ENCODE measurements around the gene CD69.
"Not testable (repeated sequence)": the region's sequence is repeated elsewhere in the genome, so short reads cannot be mapped to it uniquely, and the experiment has no call there.

The CD69 gene

GRCh38 chr12:9745199-9745598 is 15.5 kb downstream of the CD69 start:
- no peak for DNase-seq

GRCh38 chr12:9742661-9743060 is 18.0 kb downstream of the CD69 start:
- no peak for DNase-seq

DNA sequence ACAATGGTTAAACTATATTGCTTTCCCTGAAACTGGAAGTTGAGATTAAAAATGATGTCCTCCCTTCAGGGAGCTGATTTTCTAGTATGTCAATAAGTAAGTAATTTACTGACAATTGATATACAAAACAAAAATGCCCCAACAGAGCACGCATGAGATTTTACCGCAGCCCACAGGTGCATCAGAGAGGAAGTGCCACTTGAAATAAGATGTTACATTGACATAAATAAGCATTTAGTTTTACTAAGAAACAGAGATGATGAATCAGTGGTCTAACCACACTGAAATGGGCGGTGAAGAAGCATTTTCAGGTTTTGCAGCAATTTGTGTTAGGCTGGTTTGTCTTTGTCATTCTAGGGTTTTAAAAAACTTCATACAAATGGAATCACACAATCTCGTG is 19.0 kb downstream of the CD69 start:
- no peak for DNase-seq

DNA sequence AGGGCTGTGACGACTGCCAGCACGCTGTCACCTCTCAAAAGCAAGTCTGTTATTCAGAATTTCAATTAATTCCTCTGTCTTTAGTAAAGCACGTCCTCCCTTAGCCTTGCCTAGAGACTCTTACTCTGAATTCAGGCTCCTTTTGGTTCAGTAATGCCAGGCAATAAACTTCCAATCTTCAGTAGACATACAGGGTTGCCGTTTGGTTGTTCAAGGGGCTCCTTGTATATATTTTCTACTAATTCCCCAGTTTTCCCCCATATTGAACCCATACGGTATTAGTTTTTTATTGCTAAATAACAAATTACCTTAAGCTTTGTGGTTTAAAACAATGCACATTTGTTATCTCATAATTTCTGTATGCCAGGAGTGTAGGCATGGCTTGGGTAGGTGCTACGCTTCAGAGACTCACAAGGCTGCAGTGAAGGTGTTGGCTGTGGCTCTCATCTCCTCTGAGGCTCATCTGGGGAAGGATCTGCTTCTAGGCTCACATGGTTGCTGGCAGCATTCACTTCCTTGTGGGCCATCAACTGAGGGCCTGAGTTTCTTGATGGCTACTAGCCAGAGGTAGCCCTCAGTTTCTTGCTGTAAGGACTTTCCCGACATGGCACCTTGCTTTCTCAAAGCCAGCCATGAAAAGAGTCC is 20.5 kb downstream of the CD69 start:
- DNase-seq = no peak

GRCh38 chr12:9739404-9740105 is 21.1 kb downstream of the CD69 start:
- not testable (repeated sequence) for DNase-seq

DNA sequence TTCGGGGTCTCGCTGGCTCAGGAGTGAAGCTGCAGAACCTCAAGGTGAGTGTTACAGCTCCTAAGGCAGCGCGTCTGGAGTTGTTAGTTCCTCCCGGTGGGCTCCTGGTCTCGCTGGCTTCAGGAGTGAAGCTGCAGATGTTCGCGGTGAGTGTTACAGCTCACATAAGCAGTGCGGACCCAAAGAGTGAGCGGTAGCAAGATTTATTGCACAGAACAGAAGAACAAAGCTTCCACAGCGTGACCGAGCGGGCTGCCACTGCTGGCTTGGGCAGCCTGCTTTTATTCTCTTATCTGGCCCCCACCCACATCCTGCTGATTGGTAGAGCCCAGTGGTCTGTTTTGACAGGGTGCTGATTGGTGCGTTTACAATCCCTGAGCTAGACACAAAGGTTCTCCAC is 21.8 kb downstream of the CD69 start:
- not testable (repeated sequence) for DNase-seq

- DNase-seq = no peak
Observed at GRCh38 chr12:9736936-9737705, 23.6 kb downstream of the CD69 start.

- no peak for DNase-seq
Observed at GRCh38 chr12:9735601-9736000, 25.1 kb downstream of the CD69 start.

DNA sequence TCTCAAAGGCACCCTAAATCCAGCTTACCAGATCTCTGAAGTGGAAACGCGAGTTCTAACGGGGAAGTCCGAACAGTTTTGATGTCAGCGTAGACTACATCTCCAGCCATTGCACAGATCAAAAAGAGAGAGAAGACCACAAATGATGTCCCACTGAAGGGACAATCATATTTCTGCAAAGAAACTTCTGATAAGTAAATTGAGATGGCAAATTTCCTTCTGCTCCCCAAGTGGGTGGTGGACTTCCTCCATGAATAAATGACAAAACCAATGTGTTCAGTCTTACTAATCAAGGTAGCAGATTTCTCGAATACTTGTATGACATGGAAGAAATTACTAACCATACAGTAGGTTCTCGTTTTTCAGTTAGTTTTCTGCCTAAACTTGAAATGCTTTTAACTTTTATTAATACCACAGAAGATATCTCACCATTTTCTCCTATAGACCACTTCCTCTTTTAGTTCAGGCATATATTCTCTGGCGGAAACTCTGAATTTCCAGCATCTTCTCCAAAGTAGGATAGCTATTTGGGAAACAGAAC is 27.7 kb downstream of the CD69 start, which contains the start of gene CLECL1:
Gene CLECL1, minus strand, starts transcription at position 177 of the 541 bp plus-strand sequence.
- no peak for DNase-seq

DNA sequence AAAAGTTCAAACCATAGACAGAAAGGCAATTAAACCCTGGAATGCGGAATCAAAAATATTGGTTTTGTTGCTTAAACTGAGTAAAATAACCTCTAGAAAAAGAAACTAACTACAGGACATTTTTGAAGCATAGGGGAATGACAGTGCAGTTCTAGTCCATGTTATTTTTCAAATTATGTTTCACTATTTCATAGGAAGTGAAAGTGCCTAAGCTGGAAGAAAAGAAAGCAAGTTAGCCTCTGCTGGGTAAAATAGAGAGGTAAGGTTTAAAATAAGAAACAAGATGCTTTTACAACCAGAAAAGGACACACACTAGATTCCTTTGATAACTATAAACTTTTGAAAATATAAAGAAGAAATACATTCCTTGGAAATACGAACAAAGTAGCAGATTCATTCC is 28.9 kb downstream of the CD69 start:
- no peak for DNase-seq

DNA sequence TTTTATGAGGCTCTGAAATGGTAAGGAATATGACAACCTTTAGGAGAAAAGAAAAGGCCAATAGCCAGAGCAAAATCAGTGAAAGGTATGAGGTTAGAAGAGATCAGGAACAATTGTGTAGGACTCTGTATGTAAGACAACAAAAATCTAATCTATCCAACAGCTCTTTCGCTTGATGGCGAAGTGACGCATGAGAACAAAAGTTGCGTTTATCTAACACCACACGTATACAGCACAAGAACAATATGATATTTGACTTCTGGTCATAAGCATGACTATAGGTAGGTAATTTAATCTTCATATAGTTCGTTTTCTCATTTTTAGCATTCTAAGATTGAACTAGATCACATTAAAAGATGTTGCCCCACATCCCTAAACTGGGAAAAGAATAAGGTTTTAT is 29.3 kb downstream of the CD69 start:
- no peak for DNase-seq

GRCh38 chr12:9730591-9730990 is 30.1 kb downstream of the CD69 start:
- DNase-seq = no peak

DNA sequence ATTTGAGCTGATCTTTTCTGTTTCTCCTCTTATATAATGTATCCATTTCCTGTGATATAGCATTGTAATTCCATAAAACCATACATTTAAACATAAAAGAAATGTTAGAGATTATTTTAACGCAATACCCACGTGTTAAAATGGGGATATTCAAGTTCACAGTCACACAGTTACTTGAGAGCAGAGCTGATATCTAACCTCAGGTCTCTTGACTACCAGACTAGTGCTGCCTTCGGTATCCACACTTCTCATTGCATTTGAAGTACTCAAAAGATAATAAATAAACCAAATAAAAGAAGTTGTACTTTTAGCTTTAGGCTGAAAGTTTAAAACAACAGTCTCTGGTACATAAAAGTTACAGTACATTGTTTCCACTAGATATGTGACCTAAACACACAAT is 30.7 kb downstream of the CD69 start:
- DNase-seq = no peak

DNA sequence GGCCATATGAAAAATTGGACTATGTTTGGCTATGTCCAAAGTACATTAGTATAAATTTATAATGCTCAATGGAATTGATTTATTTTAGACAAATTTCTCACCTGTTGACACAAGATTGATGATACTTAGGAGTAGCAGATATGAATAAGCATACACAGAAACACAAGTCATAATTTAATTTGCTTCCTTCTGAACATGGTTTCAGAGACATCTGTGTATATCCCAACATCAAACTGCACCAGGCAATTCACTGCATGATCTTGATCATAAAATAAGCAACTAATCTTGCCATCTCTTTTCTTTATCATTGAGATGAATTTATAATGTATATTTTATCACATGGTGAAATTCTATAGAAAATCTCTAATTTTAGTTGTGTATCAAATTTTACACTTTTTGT is 31.6 kb downstream of the CD69 start:
- DNase-seq = no peak

- no peak for DNase-seq
Observed at GRCh38 chr12:9727813-9728212, 32.9 kb downstream of the CD69 start.

- DNase-seq = no peak
Observed at GRCh38 chr12:9725213-9725870, 35.4 kb downstream of the CD69 start.

- DNase-seq = no peak
Observed at GRCh38 chr12:9724023-9724422, 36.7 kb downstream of the CD69 start.

- no peak for DNase-seq
Observed at GRCh38 chr12:9721394-9722092, 39.2 kb downstream of the CD69 start.

DNA sequence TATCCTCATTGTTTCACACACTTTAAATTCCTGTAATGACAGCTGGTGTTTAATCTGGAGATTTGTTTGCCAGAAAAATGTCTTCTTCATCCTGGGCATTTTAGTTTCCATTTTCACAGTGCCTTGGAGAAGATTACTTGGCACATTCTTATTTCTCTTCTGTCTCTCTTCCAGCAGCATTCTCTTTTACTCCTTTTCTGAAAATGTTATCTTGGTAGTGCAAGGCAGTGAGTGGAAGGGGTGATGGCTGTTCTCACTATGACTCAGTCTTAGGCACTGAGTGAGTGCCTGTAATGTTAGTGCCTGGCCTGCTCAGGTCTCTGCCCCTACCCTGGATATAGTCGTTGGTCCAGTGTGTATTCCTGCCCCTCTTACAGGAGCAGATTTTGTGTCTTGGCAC is 40.9 kb downstream of the CD69 start:
- no peak for DNase-seq

- DNase-seq = no peak
Observed at GRCh38 chr12:9718968-9719367, 41.7 kb downstream of the CD69 start.

DNA sequence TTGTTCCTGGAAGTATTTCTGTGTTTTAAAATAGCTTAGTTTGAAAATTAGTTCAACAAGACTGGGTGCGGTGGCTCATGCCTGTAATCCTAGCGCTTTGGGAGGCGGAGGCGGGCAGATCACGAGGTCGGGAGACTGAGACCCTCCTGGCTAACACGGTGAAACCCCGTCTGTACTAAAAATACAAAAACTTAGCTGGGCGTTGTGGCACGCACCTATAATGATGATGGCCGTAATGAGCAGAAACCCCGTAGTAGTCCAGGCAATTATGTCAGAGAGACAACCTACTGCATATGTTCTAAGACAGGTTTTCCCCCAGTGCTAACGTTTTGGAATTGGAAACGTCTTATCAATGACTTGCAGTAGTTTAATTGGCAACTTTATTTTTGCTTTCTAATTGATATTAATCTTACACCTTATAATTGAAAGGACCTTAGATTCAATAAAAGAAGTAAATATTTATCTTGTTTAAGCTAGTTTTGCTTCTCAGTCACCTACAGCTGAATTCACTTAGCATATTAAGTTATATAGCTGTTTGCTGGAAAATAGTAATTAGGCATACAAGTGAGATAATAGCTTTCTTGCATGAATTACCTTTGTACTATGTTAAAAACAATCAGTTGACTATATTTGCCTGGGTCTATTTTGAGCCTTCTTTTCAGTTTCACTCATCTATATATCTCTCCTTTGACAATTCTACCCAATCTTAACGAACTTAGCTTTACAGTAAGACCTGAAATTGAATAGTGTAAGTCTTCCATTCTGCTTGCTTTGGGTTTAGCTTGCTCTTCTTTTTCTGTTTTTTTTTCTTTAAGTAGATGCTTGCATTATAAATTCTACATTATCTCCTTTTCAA is 43.4 kb downstream of the CD69 start:
- DNase-seq = no peak
